ENCODE measurements around the gene MROH9. TPM values are rescaled to one million over a fixed set of nuclear protein-coding genes. Genes with fewer than 3 reads are reported as not detected.

Gene MROH9
- not detected for total RNA-seq
- polyA plus RNA-seq = not detected
- long read RNA-seq, donor 1 = 0 reads
- long read RNA-seq, donor 2 = 0 reads

- no peaks in the 10 kb centered on the region for H3K27me3 ChIP-seq (replicated peaks in 1 of 7)
- DNase-seq = no peak
- no peak within 1 kb of the TSS for H3K4me3 ChIP-seq
- 70 to 94% (median 84%) methylated on average over 2 of the region's 2 CpGs for WGBS, 5 donors
- intact Hi-C loops (cut with DNase I; ENCODE audit: low total_unique reads) = no loop called here
- no peaks in the 10 kb centered on the region for H3K4me1 ChIP-seq
- no peak for TF ChIP-seq CTCF (IDR thresholded peaks at IDR 0.05 in 8 of 11, conservative IDR thresholded peaks at IDR 0.05 in 3 of 11)
- no peak for TF ChIP-seq POLR2AphosphoS5 (IDR thresholded peaks at IDR 0.05)
- TF ChIP-seq POLR2A (IDR thresholded peaks at IDR 0.05) = no peak
- no peak within 1 kb of the TSS for H3K27ac ChIP-seq
- H3K36me3 ChIP-seq = no peaks in the 10 kb centered on the region
- H3K9me3 ChIP-seq = no peaks in the 10 kb centered on the region
Measured at GRCh38 chr1:170935231-170935630, at the start of gene MROH9. MROH9 (plus strand) TSS chr1:170935534; CDS start chr1:170945557, 10,023 bp downstream.

- H3K27ac ChIP-seq = no peak overlapping the region
- no peak overlapping the region for H3K4me3 ChIP-seq
- 49 to 72% (median 59%) methylated on average over 3 of the region's 3 CpGs for WGBS, 5 donors
- no peaks in the 10 kb centered on the region for H3K9me3 ChIP-seq
- no peaks in the 10 kb centered on the region for H3K36me3 ChIP-seq
- no peaks in the 10 kb centered on the region for H3K4me1 ChIP-seq
- intact Hi-C loops (cut with DNase I; ENCODE audit: low total_unique reads) = no loop called here
- no peak for DNase-seq
- TF ChIP-seq POLR2AphosphoS5 (IDR thresholded peaks at IDR 0.05) = no peak
- no peak for TF ChIP-seq CTCF (IDR thresholded peaks at IDR 0.05 in 8 of 11, conservative IDR thresholded peaks at IDR 0.05 in 3 of 11)
- no peak for TF ChIP-seq POLR2A (IDR thresholded peaks at IDR 0.05)
- H3K27me3 ChIP-seq (replicated peaks in 1 of 7) = no peaks in the 10 kb centered on the region
Measured at GRCh38 chr1:170885551-170885950, 49.8 kb upstream of the MROH9 start.

- H3K27me3 ChIP-seq (replicated peaks in 1 of 7) = no peaks in the 10 kb centered on the region
- DNase-seq = no peak
- no peak overlapping the region for H3K4me3 ChIP-seq
- H3K36me3 ChIP-seq = no peaks in the 10 kb centered on the region
- TF ChIP-seq CTCF (IDR thresholded peaks at IDR 0.05 in 8 of 11, conservative IDR thresholded peaks at IDR 0.05 in 3 of 11) (no peak), POLR2AphosphoS5 (IDR thresholded peaks at IDR 0.05) (no peak), POLR2A (IDR thresholded peaks at IDR 0.05) (no peak)
- WGBS, 5 donors = 73 to 88% (median 76%) methylated on average over 3 of the region's 3 CpGs
- H3K9me3 ChIP-seq = no peaks in the 10 kb centered on the region
- intact Hi-C loops (cut with DNase I; ENCODE audit: low total_unique reads) = no loop called here
- H3K4me1 ChIP-seq = no peaks in the 10 kb centered on the region
- H3K27ac ChIP-seq = no peak overlapping the region
Measured at GRCh38 chr1:170886460-170886859, 48.9 kb upstream of the MROH9 start.

GRCh38 chr1:170887726-170888125 is 47.6 kb upstream of the MROH9 start:
- intact Hi-C loops (cut with DNase I; ENCODE audit: low total_unique reads) = no loop called here
- H3K27ac ChIP-seq = no peak overlapping the region
- no peaks in the 10 kb centered on the region for H3K4me1 ChIP-seq
- H3K27me3 ChIP-seq (replicated peaks in 1 of 7) = no peaks in the 10 kb centered on the region
- no peaks in the 10 kb centered on the region for H3K9me3 ChIP-seq
- DNase-seq = no peak
- WGBS, 5 donors = 76 to 89% (median 81%) methylated on average over 2 of the region's 2 CpGs
- TF ChIP-seq POLR2AphosphoS5 (IDR thresholded peaks at IDR 0.05) (no peak), POLR2A (IDR thresholded peaks at IDR 0.05) (no peak), CTCF (IDR thresholded peaks at IDR 0.05 in 8 of 11, conservative IDR thresholded peaks at IDR 0.05 in 3 of 11) (no peak)
- no peaks in the 10 kb centered on the region for H3K36me3 ChIP-seq
- no peak overlapping the region for H3K4me3 ChIP-seq
